ENCODE results near the gene VPS4A. TPM values are rescaled to one million over a fixed set of nuclear protein-coding genes. Genes with fewer than 3 reads are reported as not detected.

VPS4A gene
- total and polyA plus RNA-seq, 2 of the 8 experiments (the other 6 are each of a cell fraction or from before 2014, with no cell fraction given): 14.1 to 24.1 TPM

GRCh38 chr16:69346683-69347082 lies 35.5 kb downstream of the VPS4A start:
- H3K9me3 ChIP-seq (ENCODE audit: insufficient read depth in 2 of 2, low read depth in 1 of 2, low read length in 1 of 2): no peaks in the 10 kb centered on the region
- POLR2A ChIA-PET (ENCODE audit: partially characterized antibody): interaction anchor here (0.6 to 29.8 kb wide), 3 partner anchors 13 to 30 kb away, joined by 3 to 497 read pairs (median 3); partner anchors contain the start of genes PDF and VPS4A

More at GRCh38 chr16:69346683-69347082, 35.5 kb downstream of the VPS4A start:
- no peak overlapping the region for H3K56ac ChIP-seq (replicated peaks; ENCODE audit: insufficient read length, low read depth, low read length)
- no peak overlapping the region for H2BK20ac ChIP-seq (ENCODE audit: low read length)
- no peak overlapping the region for H2BK15ac ChIP-seq (ENCODE audit: low read length)
- no peak overlapping the region for H3K27ac ChIP-seq (ENCODE audit: low read depth, low read length)
- H3K23me2 ChIP-seq (ENCODE audit: low read depth, low read length): no peaks in the 10 kb centered on the region
- H3K36me3 ChIP-seq (ENCODE audit: control insufficient read depth in 2 of 4, insufficient read depth in 4 of 4, low read length in 3 of 4): peaks cover 7 to 26% (median 9%) of the 10 kb centered on the region in 4 experiments; a peak in 6 of 8 replicates
- H3K18ac ChIP-seq (ENCODE audit: extremely low read depth, low read length): no peak overlapping the region
- H3K4me1 ChIP-seq (replicated peaks in 1 of 4; ENCODE audit: control insufficient read depth in 3 of 4, insufficient read depth in 4 of 4, low read length in 3 of 4): no peaks in the 10 kb centered on the region
- no peak overlapping the region for H2BK5ac ChIP-seq (ENCODE audit: low read depth, low read length)
- CTCF ChIA-PET (ENCODE audit: partially characterized antibody): interaction anchor here (1.1 kb wide), 1 partner anchor 20 kb away, joined by 3 read pairs; no protein-coding TSS in a partner anchor
- DNase-seq (ENCODE audit: low read depth in 1 of 2, low spot score in 2 of 2) (no peak), FAIRE-seq (no peak)
- no peak overlapping the region for H3K4me2 ChIP-seq (ENCODE audit: insufficient read depth in 1 of 2, low read depth in 2 of 2, low read length in 2 of 2)
- no peaks in the 10 kb centered on the region for H3K27me3 ChIP-seq (replicated peaks in 1 of 4; ENCODE audit: control insufficient read depth in 3 of 4, extremely low read depth in 1 of 4, insufficient read depth in 3 of 4, low read length in 3 of 4)
- no peak overlapping the region for H3K4ac ChIP-seq (replicated peaks; ENCODE audit: insufficient read length, low read depth, low read length)
- 91% methylated on average over 6 of the region's 6 CpGs; no CpG with 5 or more reads in 1 of the 2 experiments for WGBS, 2 experiments (ENCODE audit: extremely low coverage in 1 of 2, insufficient coverage in 1 of 2, insufficient read length in 1 of 2, insufficient replicate concordance in 2 of 2, low coverage in 1 of 2, low lambda C conversion rate in 2 of 2, missing lambda C conversion rate in 1 of 2)
- no peak overlapping the region for H2BK120ac ChIP-seq (replicated peaks; ENCODE audit: low read depth, low read length)
- no peaks in the 10 kb centered on the region for H4K20me1 ChIP-seq (replicated peaks in 1 of 2; ENCODE audit: control insufficient read depth in 1 of 2, insufficient read depth in 2 of 2, low read length in 2 of 2)
- no peak overlapping the region for H2AK5ac ChIP-seq (ENCODE audit: low read depth, low read length)
- no peak overlapping the region for H4K91ac ChIP-seq (replicated peaks; ENCODE audit: insufficient read length, low read length)
- H2BK12ac ChIP-seq (ENCODE audit: low read depth, low read length): no peak overlapping the region
- H3K14ac ChIP-seq (ENCODE audit: insufficient read length): no peak overlapping the region
- H3K79me1 ChIP-seq (ENCODE audit: low read depth, low read length): no peaks in the 10 kb centered on the region
- no peak overlapping the region for H3K9ac ChIP-seq (replicated peaks in 1 of 4; ENCODE audit: extremely low read depth in 1 of 4, low read depth in 3 of 4, low read length in 3 of 4)
- H4K8ac ChIP-seq (ENCODE audit: extremely low read depth, insufficient read depth, low read length): no peak overlapping the region
- no peak overlapping the region for H3K4me3 ChIP-seq (ENCODE audit: extremely low read depth in 1 of 4, insufficient read depth in 2 of 4, low read depth in 3 of 4, low read length in 4 of 4)
- no peak overlapping the region for H3K23ac ChIP-seq (ENCODE audit: insufficient read length)
- no peak overlapping the region for H2AFZ ChIP-seq (ENCODE audit: low read length)
- peaks cover 0 to 4% of the 10 kb centered on the region in 2 experiments; a peak in 2 of 4 replicates for H3K79me2 ChIP-seq (ENCODE audit: control insufficient read depth in 1 of 2, insufficient read depth in 2 of 2, low read length in 2 of 2)
- no peak overlapping the region for H4K5ac ChIP-seq (ENCODE audit: insufficient read length, low read depth, low read length)

All from H1 (cell line).